ENCODE results near the gene ATG9B.

Gene ATG9B

DNA sequence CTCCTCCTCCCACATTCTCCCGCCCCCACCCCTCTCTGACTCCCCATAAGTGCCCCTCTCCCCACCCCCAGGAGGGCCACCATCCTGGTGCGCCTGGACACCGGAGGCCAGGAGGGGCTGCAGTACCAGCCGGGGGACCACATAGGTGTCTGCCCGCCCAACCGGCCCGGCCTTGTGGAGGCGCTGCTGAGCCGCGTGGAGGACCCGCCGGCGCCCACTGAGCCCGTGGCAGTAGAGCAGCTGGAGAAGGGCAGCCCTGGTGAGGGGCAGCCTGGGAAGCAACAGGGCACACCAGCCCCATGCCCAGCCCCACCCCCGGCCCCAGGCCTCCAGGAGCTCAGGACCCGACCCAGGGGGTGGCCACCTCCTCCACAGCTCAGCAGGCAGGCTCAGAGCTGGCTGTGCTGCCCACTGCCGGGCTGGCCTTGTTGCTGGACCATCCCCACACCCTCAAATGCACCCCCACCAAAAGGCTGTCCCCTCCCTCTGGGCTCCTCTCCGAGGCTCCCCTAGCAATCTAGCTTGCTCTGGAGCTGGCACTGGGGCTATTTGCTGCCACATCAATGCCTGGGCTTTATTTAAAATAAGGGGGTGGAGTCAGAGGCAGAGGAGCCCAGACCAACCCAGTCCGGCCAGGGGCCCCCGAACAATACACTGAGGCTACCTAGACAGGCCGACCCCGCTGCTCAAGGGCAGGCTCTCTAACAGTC is 14.8 kb downstream of the ATG9B start:
- TF ChIP-seq, protein P1, sequence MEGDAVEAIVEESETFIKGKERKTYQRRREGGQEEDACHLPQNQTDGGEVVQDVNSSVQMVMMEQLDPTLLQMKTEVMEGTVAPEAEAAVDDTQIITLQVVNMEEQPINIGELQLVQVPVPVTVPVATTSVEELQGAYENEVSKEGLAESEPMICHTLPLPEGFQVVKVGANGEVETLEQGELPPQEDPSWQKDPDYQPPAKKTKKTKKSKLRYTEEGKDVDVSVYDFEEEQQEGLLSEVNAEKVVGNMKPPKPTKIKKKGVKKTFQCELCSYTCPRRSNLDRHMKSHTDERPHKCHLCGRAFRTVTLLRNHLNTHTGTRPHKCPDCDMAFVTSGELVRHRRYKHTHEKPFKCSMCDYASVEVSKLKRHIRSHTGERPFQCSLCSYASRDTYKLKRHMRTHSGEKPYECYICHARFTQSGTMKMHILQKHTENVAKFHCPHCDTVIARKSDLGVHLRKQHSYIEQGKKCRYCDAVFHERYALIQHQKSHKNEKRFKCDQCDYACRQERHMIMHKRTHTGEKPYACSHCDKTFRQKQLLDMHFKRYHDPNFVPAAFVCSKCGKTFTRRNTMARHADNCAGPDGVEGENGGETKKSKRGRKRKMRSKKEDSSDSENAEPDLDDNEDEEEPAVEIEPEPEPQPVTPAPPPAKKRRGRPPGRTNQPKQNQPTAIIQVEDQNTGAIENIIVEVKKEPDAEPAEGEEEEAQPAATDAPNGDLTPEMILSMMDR (IDR thresholded peaks at IDR 0.05), result no peak
- no peak overlapping the region for H3K4me3 ChIP-seq
- DNase-seq (ENCODE audit: low spot score), result no peak
- H3K27ac ChIP-seq, result no peak overlapping the region

DNA sequence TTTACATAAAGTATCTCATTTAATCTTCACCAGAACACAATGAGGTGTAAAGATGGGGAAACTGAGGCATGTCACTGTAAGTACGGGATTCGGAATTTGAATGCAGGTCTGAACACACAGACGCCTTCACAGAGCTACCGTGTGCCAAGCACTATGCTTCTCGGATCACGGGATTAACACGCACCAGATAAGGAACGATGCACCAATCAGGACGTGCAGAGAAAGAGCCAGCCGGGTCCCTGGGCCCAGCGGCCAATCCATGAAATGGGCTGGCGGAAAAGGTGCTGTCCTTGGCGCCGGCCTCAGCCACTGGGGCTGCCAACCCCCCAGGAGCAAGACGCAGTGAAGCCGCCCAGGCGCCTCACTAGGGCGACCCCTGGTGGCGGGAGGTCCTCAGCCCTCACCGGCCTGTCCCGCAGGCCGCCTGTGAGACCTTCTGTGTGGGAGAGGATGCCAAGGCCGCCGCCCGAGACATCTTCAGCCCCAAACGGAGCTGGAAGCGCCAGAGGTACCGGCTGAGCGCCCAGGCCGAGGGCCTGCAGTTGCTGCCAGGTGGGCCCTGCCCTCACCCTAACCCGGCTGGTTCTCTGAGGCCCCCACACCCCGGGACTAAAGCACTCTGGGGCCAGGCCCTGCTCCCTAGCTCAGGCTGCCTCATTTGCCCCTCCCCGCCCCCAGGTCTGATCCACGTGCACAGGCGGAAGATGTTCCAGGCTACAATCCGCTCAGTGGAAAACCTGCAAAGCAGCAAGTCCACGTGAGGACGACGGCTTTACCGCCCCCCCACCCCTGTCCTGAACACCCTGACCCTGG is 15.6 kb downstream of the ATG9B start:
- TF ChIP-seq, protein P1 (IDR thresholded peaks at IDR 0.05), result peak; percentile 50
- DNase-seq (ENCODE audit: low spot score), result no peak
- H3K27ac ChIP-seq, result peak overlapping the region in 1 of 2 donors; percentile 37
- H3K4me3 ChIP-seq, result peak overlapping the region; percentile 55

DNA sequence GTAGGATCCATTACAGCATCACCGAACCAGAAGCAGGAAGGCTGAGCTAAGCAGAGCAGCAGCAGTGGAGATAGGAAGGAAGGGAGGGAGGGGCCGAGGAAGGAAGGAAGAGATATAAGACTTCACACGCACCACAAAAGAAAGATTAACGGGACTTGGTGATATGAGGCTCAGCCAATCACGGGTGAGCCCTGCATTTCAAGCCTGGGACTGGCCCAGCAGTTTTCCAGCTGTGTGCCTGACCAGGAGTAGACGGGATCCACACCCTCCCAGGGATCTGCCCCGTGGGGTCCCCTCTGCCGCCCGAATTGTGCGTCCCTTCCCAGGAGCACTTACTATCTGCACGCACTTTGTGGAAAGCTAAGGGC is 16.2 kb downstream of the ATG9B start:
- Histone ChIP-seq H3K27ac (peak overlapping the region in 1 of 2 donors; percentile 37), H3K4me3 (peak overlapping the region; percentile 55)
- DNase-seq (ENCODE audit: low spot score), result no peak
- TF ChIP-seq, protein P1 (IDR thresholded peaks at IDR 0.05), result no peak

DNA sequence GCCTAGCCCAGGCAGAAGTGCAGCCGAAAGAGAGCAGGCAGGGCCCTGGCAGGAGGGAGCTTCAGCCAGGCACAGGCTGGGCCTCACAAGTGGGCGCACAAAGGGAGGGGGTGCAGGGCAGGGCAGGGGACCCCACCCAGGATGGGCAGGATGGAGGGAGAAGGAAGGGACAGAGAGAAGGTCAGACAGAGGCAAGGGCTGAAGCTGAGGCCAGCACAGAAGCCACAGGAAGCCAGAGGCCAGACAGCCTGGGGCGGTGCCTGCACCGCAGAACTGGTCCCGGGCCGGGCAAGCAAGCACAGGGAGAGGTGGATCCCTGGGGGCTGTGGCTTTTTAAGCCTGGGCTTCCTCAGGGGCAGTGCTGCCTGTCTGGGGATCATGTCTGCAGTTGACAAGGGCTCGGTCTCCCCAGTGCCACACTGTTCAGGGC is 16.8 kb downstream of the ATG9B start:
- Histone ChIP-seq H3K4me3 (no peak overlapping the region), H3K27ac (peak overlapping the region in 1 of 2 donors; percentile 7)
- TF ChIP-seq, protein P1 (IDR thresholded peaks at IDR 0.05), result no peak
- DNase-seq (ENCODE audit: low spot score), result no peak

DNA sequence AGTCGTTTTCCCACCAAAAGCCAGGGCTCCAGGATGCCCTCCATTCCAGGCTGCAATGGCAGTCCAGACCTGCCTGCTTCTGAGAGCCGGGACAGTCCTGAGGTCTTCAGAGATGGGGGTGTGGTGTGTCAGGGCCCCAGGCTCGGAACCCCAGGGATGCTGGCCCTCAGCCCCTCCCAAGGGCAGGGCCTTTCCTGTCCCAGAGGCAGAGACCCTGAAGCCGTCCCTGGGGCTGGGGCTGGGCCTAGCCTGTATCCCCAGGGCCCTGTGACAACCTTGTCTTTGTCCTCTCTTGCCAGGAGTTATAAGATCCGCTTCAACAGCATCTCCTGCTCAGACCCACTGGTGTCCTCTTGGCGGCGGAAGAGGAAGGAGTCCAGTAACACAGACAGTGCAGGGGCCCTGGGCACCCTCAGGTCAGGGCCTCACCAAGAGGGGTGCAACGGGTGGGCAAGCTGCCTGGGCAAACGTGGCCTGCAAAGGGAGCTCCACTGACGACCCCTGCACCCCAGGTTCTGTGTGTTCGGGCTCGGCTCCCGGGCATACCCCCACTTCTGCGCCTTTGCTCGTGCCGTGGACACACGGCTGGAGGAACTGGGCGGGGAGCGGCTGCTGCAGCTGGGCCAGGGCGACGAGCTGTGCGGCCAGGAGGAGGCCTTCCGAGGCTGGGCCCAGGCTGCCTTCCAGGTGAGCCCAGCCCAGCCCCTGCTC is 17.5 kb downstream of the ATG9B start:
- DNase-seq (ENCODE audit: low spot score), result no peak
- Histone ChIP-seq H3K4me3 (no peak overlapping the region), H3K27ac (peak overlapping the region in 1 of 2 donors; percentile 7)
- TF ChIP-seq, protein P1 (IDR thresholded peaks at IDR 0.05), result no peak

DNA sequence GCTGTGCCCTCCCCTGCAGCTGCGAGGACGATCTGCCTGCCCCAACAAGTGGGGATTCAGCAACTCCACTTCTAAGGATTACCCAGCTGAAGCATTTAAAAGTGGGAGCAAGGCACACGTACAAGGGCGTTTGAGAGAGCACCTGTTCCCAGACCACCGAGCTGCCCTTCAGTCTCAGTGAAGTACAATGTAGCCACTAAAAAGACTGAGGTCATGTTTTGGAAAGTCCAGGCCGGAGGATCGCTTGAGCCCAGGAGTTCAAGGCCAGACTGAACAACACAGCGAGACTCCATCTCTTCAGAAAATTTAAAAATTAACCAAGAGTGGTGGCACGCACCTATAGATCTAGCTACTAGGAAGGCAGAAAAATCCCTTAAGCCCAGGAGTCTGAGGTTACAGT is 18.7 kb downstream of the ATG9B start:
- H3K4me3 ChIP-seq, result no peak overlapping the region
- no peak overlapping the region for H3K27ac ChIP-seq
- DNase-seq (ENCODE audit: low spot score), result no peak
- TF ChIP-seq, protein P1 (IDR thresholded peaks at IDR 0.05), result no peak

Measured in coronary artery (tissue), 2 donors.